ENCODE measurements around the gene SLC15A2. TPM values are rescaled to one million over a fixed set of nuclear protein-coding genes. Genes with fewer than 3 reads are reported as not detected.

SLC15A2 gene
- total RNA-seq, 1 experiment from 2014 or later, result 0.41 TPM

GRCh38 chr3:121885386-121885785, 8.8 kb upstream of the SLC15A2 start:
- H3K36me3 ChIP-seq (ENCODE audit: control insufficient read depth, insufficient read depth, low read length), result no peaks in the 10 kb centered on the region
- in situ Hi-C loops (cut with HindIII; ENCODE audit: low pct_unique_long_range_greater_than_20kb, low sequenced_read_pairs) (no loop called here), intact Hi-C loops (cut with micrococcal nuclease; ENCODE audit: unreplicated experiment) (no loop called here)
- no peaks in the 10 kb centered on the region for H3K9me3 ChIP-seq (ENCODE audit: control insufficient read depth, insufficient read depth, low read depth, low read length)
- no peak overlapping the region for H3K27ac ChIP-seq (ENCODE audit: low read length)
- BruUV-seq (replicated peaks), result no TSS peak
- ChIA-PET POLR2A (no interaction called here), CTCF (no interaction called here)
- no peaks in the 10 kb centered on the region for H3K4me1 ChIP-seq (ENCODE audit: control insufficient read depth, insufficient read depth, low read length)
- TF ChIP-seq TCF7L2 (IDR thresholded peaks at IDR 0.05; ENCODE audit: low read depth, low read length), result no peak
- no peak for TF ChIP-seq REST (IDR thresholded peaks at IDR 0.05; ENCODE audit: insufficient read depth in 1 of 2, low read depth in 2 of 2, low read length in 1 of 2)
- TF ChIP-seq POLR2AphosphoS5 (IDR thresholded peaks at IDR 0.05; ENCODE audit: low read depth, low read length), result no peak
- TF ChIP-seq, protein P1, sequence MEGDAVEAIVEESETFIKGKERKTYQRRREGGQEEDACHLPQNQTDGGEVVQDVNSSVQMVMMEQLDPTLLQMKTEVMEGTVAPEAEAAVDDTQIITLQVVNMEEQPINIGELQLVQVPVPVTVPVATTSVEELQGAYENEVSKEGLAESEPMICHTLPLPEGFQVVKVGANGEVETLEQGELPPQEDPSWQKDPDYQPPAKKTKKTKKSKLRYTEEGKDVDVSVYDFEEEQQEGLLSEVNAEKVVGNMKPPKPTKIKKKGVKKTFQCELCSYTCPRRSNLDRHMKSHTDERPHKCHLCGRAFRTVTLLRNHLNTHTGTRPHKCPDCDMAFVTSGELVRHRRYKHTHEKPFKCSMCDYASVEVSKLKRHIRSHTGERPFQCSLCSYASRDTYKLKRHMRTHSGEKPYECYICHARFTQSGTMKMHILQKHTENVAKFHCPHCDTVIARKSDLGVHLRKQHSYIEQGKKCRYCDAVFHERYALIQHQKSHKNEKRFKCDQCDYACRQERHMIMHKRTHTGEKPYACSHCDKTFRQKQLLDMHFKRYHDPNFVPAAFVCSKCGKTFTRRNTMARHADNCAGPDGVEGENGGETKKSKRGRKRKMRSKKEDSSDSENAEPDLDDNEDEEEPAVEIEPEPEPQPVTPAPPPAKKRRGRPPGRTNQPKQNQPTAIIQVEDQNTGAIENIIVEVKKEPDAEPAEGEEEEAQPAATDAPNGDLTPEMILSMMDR (IDR thresholded peaks at IDR 0.05), result no peak
- no peak for TF ChIP-seq SIN3A (IDR thresholded peaks at IDR 0.05; ENCODE audit: borderline replicate concordance, insufficient read depth, low read depth, low read length)
- H3K27me3 ChIP-seq (ENCODE audit: control insufficient read depth, insufficient read depth, low read length), result no peaks in the 10 kb centered on the region
- DNase-seq (ENCODE audit: low read depth, low spot score), result no peak
- H3K4me3 ChIP-seq (ENCODE audit: low read depth in 2 of 2, low read length in 2 of 2), result no peak overlapping the region
- no peak for ATAC-seq

DNA sequence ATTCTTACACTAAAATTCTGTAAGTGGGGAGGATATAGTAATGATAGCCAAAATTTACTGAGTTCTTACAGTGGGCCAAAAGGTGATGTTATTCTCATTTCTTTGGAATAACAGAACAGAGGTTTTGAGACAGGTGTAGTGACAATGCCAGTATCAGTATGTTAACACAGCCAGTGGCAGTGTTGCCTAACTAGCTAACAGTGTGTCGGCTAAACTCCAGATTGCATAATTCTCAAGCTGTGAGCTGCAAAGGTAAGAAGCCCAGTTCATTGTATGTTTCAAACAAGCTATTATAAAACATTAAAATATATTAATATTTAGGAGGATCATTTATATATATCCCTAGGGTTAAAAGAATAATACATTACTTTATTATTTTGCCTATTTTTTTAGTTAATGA, 920 bp downstream of the SLC15A2 start:
- POLR2A ChIA-PET, result no interaction called here
- DNase-seq (ENCODE audit: low read depth, low spot score), result no peak
- CTCF ChIA-PET, result interaction anchor here (0.8 kb wide), 1 partner anchor 19 kb away, joined by 3 read pairs; no protein-coding TSS in a partner anchor
- Histone ChIP-seq H3K27me3 (ENCODE audit: control insufficient read depth, insufficient read depth, low read length) (no peaks in the 10 kb centered on the region), H3K27ac (ENCODE audit: low read length) (no peak overlapping the region), H3K36me3 (ENCODE audit: control insufficient read depth, insufficient read depth, low read length) (no peaks in the 10 kb centered on the region), H3K4me1 (ENCODE audit: control insufficient read depth, insufficient read depth, low read length) (no peaks in the 10 kb centered on the region), H3K9me3 (ENCODE audit: control insufficient read depth, insufficient read depth, low read depth, low read length) (no peaks in the 10 kb centered on the region), H3K4me3 (ENCODE audit: low read depth in 2 of 2, low read length in 2 of 2) (no peak overlapping the region)
- in situ Hi-C loops (cut with HindIII; ENCODE audit: low pct_unique_long_range_greater_than_20kb, low sequenced_read_pairs) (no loop called here), intact Hi-C loops (cut with micrococcal nuclease; ENCODE audit: unreplicated experiment) (no loop called here)
- no peak for ATAC-seq
- TF ChIP-seq REST (IDR thresholded peaks at IDR 0.05; ENCODE audit: insufficient read depth in 1 of 2, low read depth in 2 of 2, low read length in 1 of 2) (no peak), POLR2AphosphoS5 (IDR thresholded peaks at IDR 0.05; ENCODE audit: low read depth, low read length) (no peak), SIN3A (IDR thresholded peaks at IDR 0.05; ENCODE audit: borderline replicate concordance, insufficient read depth, low read depth, low read length) (no peak), TCF7L2 (IDR thresholded peaks at IDR 0.05; ENCODE audit: low read depth, low read length) (no peak)
- TF ChIP-seq, protein P1 (IDR thresholded peaks at IDR 0.05), result no peak
- no TSS peak for BruUV-seq (replicated peaks)
